Activated CD8-positive, alpha-beta memory T cell treated with anti-CD3 and anti-CD28 coated beads, Interleukin-2, amount 50 U/mL, for 24 hours (primary cell): ENCODE measurements around the gene NET1.

ENCODE experiments used
- DNase-seq: peaks from one replicate; pipeline ENCODE4 v3.0.0-alpha.2; 2020; ENCODE audit errors: extremely low read depth

The NET1 gene

DNA sequence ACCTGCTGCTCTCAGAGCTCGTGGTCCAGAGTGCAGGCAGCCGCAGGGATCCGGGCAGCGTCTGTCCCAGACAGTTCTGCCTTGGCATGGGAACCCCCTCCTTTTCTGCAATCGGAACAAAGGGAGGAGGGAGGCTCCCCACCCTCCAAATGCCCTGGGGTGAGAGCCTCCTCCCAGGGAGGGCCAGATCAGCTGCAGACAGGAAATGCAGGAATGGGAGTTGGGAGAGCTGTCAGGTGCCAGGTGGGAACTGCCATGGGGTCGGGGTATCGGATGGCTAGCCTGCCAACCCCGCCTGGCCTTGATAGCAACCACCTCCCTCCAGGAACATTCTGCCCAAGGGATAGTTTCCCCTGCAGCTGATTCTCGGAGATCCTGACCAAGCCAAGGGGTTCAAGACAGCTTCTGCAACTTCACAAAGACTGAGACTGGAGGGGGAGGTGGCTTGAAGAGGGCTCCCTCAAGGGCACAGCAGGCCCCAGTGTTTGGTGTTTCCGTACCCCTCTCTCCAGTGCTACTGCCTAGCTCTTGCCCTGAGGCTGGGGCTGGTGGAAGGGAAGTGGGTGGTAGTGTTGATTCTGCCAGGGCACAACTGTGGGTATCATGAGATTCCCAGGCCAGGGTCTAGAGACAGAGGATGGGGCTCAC, 87.3 kb downstream of the NET1 start, which contains the start of gene CALML5:
CALML5 (minus strand) TSS at position 78 of the 648 bp plus-strand sequence. CDS start 132 bp downstream, outside the sequence.
- DNase-seq, result no peak

DNA sequence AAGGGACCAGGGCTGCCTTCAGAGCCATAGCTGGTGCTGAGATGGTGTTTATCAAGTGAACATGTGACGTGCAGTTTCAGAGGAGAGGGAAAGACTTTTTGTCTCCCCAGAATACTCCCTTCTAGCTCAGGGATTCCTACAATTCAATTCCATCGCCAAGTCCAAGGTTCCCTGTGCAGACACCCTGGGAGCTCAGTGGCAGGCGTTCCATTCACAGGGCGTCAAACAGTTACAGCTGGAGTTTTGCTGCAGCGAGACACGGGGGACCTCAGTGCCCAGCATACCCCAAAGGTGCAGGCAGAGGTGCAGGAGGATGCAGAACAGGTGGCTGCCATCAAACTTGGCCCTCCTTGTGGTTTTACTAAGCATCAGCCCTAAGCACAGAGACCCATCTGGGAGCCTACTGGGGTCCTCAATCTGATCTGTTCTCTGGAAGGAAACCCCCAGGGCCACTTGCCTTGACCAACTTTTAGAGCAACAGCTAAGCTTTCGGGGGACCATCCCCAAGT, 87.9 kb downstream of the NET1 start:
- DNase-seq, result no peak

DNA sequence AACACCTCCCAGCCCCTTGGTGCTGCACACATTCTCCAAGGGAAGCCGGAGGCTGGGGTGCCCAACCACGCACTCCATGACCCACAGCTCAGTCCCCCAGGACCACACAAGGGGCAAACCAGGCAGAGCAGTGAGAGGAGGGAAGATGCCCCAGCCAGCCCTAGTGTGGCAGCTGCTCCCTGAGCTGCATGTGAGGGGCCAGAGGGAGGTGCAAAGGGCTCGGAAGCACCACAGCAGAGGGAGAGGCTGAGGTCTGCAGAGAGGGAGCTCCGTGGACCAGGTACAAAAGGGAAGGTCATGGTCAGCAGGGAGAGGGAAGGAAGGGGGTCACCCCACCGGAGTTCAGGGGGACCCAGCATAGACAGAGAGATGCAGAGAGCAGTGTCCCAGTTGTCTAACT, 88.6 kb downstream of the NET1 start:
- no peak for DNase-seq

DNA sequence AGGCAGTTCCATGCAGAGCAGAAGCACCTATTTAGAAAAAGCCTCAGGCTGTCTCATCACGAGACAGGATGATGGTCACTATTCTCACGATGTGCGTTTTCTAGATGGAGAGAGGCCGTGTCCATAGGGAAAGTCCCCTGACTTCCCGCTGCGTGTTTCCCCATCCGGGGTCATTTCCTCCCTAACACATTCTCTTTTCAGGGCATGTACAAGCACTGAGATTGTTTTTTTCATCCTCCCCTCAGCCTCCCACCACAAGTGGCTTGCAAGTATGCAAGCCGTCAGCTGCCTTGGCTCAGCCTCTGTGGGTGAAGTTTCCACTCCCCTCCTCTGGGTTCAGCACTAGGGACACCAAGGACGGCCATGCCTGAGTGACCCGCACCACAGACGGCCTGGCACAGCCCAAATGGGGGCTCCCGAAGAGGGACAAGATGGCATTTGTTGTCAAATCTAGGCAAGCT, 89.7 kb downstream of the NET1 start:
- no peak for DNase-seq

DNA sequence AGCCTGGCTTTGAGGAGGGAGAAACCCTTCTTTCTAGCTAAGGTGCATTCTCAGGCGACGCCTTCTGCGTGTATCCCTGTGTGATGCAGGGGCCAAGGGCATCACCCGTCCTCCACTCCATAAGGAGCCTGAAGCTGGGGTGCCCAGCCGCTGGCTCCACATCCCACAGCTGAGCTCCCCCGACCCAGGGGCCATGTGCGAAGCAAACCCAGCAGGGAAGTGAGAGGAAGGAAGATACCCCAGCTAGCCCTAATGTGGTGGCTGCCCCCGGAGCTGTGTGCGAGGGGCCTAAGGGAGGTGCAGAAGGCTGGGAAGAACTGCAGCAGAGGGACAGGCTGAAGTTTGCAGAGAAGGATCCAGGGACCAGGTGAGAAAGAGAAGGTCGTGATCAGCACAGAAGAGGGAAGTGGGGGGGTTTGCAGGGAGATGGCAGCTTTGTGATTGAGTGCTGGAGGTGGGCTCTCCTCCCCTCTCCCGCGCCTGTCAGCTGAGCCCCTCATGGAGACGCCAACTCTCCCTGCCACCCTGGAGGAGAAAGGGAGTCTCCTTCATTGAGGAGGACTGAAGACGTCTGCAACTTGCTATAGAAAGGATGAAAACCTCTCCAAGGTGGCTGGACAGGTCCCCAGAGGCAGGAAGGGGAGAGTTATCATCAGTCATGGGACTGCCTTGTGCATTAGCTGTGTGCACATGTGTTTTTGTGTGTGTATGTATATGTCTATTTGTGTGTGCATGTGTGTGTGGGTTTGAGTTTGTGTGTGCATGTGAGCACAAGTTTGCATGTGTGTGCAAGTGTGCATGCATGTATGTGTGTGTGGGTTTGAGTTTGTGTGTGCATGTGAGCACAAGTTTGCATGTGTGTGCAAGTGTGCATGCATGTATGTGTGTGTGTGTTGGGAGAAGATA, 90.5 kb downstream of the NET1 start:
- no peak for DNase-seq

DNA sequence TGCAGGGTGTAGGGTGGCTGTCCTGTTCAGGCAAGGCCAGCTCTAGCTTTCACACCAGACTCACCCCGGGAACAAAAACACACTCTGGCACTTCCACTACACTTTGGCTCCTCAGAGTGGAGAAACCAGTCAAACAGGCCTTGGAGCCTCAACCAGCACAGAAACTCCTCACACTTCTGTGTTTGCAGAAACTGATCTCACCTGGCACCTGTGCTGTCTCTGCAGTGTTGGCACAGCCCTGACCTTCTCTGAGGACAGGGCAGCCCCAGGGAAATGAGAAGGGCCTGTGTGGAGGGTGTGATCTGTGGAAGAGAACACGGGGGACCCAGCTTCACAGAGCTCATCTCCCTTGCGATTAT, 91.1 kb downstream of the NET1 start:
- no peak for DNase-seq

DNA sequence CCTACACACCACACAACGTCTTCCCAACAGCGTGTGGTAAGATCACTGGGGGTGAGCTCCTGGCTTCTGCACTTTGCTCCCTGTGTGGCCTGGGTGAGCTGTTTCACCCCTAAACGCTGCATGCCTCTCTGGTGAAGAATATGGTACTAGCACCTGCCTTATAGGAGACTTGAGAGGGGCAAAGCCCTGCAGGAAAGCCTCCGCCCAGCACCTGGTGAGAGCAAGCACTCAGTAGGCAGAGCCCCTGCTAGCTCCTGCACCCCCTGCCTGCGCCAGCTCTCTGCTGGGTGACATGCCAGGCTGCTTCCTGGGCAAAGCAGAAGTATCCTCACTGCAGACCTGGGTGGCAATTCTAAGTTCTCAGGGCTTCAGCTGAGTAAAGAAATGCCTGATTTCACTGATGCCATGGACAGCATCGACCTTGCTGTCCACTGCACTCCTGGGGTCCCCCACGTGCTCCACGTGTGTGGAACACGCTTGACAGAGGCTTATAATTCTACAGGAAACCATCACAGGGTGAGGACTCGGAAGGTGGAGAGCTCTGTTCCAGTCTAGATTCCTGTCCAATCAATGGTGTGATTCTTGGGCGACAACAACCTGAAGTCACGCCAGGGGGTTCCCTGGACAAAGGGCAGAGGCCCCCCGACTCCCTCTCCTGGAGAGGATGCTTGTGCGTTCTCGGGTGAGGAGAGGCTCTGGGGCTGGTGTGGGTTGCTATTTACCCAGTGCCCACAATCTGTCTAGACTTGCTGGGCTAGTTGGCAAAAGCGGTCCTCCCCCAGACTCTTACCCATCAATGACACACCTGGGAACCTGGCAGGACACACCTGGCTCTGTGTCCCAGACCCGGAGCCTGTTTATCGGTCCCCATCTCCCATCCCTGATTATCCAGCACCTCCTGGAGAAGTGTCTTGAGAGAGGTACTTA, 92.1 kb downstream of the NET1 start:
- DNase-seq, result no peak

DNA sequence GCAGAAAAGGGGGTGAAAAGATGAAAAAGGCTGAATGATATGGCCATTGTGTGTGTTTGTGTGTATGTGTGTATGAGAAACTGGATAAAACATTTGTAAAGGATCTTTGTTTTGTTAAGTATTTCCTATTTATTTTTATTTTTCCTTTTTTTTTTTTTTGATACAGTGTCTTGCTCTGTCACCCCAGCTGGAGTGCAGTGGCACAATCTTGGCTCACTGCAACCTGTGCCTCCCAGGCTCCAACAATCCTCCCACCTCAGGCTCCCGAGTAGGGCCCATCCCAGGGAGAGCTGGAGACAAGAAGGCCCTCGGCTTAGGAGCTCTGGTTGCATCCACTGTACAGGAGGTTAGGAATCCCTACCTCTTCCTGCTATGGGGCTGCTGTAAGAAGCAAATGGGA, 93.9 kb downstream of the NET1 start:
- no peak for DNase-seq

DNA sequence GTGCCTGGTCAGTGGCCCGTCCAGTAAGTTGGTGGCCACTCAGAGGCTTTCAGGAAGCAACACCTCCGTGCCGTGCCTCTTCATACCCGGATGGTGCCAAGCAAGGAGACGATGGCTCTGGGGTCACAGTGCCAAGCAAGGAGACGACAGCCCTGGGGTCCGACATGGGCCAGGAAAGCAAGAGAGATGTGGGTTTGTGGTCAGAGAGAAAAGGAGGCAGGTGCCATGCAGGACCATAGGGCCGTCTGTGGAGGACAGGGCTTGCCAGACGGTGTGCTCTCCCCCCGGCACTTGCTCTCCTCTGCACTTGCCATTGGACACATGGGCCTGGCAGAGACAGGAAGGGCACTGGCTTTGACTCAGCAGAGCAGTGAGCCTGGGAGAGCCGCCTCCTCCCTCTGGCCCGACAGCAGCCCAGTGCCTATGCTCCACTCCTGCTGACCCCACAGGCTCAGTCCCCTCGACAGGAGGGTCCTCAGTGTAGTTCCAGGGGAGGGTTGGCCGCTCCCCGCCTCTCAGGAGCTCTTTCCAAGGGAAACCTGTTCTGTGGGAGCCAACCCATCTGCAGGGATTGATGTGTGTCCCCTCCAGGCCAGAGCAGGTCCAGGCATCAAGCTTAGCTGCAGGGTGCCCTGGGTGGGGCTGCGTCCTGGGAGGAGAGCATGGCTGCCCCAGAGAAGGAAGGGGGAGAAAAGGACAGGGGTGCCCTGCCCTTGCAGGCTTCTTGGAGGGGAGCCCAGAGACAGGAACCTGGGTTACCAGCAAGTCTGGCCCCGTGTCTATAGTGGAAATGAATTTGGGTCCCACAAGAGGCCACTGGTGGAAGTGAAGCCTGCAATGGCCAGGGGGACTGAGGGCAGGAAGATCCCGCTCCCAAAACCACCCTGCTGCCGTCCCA, 94.6 kb downstream of the NET1 start:
- no peak for DNase-seq

DNA sequence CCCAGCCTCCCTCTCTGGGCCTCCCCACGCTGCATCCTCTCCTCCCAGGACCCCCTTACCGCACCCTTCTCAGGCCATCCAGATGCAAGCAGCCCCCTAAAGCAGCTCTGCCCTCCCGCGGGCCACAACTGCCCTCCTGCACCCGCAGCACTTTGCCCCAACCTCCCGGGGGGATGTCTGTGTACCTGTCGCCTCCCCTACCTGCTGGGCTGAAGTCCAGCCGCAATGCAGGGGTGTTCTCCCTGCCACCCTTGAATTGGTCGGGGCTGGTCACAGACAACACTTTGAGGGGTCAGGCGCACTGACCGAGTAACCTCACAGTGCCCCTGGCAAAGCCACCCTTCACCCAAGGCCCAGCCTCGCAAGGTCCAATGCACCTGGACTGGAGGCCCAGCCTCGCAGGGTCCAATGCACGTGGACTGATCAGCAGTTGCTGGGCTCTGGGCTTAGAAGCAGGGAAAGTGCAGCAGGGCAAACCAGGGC, 95.3 kb downstream of the NET1 start:
- DNase-seq, result no peak

DNA sequence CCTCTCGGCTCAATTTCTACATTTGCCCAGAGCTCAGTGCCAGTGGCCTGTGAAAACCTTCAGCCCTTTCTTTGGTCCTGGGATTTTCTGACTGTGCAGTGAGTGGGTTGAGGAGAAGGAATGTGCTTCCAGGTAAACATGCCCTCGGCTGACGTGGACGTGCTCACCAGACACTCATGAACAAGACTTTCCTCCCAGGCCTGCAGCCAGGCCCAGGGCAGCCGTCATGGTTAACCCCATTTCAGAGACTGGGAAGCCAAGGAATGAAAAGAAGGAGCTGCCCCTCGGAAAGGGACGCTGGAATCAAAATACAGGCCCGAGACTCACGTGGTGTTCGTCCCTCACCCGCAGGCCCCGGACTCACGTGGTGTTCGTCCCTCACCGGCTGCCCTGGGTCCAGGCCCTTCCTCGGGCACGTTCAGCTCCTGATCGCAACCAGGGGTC, 95.8 kb downstream of the NET1 start:
- DNase-seq, result no peak
